Measurements from ENCODE around the gene MACROD2. TPM values are rescaled to one million over a fixed set of nuclear protein-coding genes. Genes with fewer than 3 reads are reported as not detected.
"Not testable (repeated sequence)": the region's sequence is repeated elsewhere in the genome, so short reads cannot be mapped to it uniquely, and the experiment has no call there.

Gene MACROD2
- total RNA-seq, 2 donors from 2014 or later = not detected

GRCh38 chr20:15951658-15952057, 1956.3 kb downstream of the MACROD2 start:
- Mint-ChIP-seq H3K4me1 (no peaks in the 10 kb centered on the region), H3K9me3 (no peaks in the 10 kb centered on the region), H3K27me3 (no peaks in the 10 kb centered on the region), H3K27ac (no peak overlapping the region), H3K36me3 (ENCODE audit: low read depth) (no peaks in the 10 kb centered on the region), H3K4me3 (no peak overlapping the region)
- ATAC-seq (replicated peaks) = no peak

GRCh38 chr20:15958142-15958541, 1962.8 kb downstream of the MACROD2 start:
- no peaks in the 10 kb centered on the region for H3K4me1 Mint-ChIP-seq
- H3K36me3 Mint-ChIP-seq (ENCODE audit: low read depth) = no peaks in the 10 kb centered on the region
- no peak overlapping the region for H3K27ac Mint-ChIP-seq
- H3K4me3 Mint-ChIP-seq = no peak overlapping the region
- no peak for ATAC-seq (replicated peaks)
- H3K27me3 Mint-ChIP-seq = no peaks in the 10 kb centered on the region
- H3K9me3 Mint-ChIP-seq = peaks cover 6% of the 10 kb centered on the region

- Mint-ChIP-seq H3K9me3 (peaks cover 11% of the 10 kb centered on the region), H3K36me3 (ENCODE audit: low read depth) (no peaks in the 10 kb centered on the region), H3K4me1 (no peaks in the 10 kb centered on the region), H3K27ac (no peak overlapping the region), H3K4me3 (no peak overlapping the region), H3K27me3 (no peaks in the 10 kb centered on the region)
- no peak for ATAC-seq (replicated peaks)
Measured at GRCh38 chr20:15965165-15965564, 1969.8 kb downstream of the MACROD2 start.

- Mint-ChIP-seq H3K36me3 (ENCODE audit: low read depth) (no peaks in the 10 kb centered on the region), H3K27ac (no peak overlapping the region), H3K27me3 (no peaks in the 10 kb centered on the region), H3K9me3 (peaks cover 20% of the 10 kb centered on the region), H3K4me3 (no peak overlapping the region), H3K4me1 (no peaks in the 10 kb centered on the region)
- ATAC-seq (replicated peaks) = no peak
Measured at GRCh38 chr20:15967334-15967733, 1972.0 kb downstream of the MACROD2 start.

- Mint-ChIP-seq H3K27me3 (no peaks in the 10 kb centered on the region), H3K4me1 (no peaks in the 10 kb centered on the region), H3K9me3 (peaks cover 14% of the 10 kb centered on the region), H3K27ac (no peak overlapping the region), H3K36me3 (ENCODE audit: low read depth) (no peaks in the 10 kb centered on the region), H3K4me3 (no peak overlapping the region)
- no peak for ATAC-seq (replicated peaks)
Measured at GRCh38 chr20:15976047-15976736, 1980.9 kb downstream of the MACROD2 start.

DNA sequence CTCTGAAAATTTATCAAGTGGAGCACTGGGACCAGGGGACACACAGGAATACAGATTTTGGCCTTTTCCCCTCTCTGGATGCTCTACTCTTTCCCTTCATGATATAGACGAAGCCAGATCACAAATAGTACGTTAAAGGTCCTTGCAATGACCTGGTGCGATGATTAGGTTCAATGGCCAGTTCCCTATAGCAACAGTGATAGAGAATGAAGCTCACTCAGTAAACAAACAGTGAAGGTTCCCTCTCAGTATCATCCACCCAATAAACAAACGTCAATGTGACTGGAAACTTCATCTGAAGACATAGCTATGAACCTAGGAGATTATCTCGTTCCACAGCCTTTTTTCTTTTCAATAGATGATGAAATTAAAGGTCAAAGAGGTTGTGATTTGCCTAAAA, 1981.7 kb downstream of the MACROD2 start:
- no peak for ATAC-seq (replicated peaks)
- no peaks in the 10 kb centered on the region for H3K27me3 Mint-ChIP-seq
- H3K4me1 Mint-ChIP-seq = no peaks in the 10 kb centered on the region
- peaks cover 7% of the 10 kb centered on the region for H3K9me3 Mint-ChIP-seq
- no peak overlapping the region for H3K27ac Mint-ChIP-seq
- no peak overlapping the region for H3K4me3 Mint-ChIP-seq
- H3K36me3 Mint-ChIP-seq (ENCODE audit: low read depth) = no peaks in the 10 kb centered on the region

DNA sequence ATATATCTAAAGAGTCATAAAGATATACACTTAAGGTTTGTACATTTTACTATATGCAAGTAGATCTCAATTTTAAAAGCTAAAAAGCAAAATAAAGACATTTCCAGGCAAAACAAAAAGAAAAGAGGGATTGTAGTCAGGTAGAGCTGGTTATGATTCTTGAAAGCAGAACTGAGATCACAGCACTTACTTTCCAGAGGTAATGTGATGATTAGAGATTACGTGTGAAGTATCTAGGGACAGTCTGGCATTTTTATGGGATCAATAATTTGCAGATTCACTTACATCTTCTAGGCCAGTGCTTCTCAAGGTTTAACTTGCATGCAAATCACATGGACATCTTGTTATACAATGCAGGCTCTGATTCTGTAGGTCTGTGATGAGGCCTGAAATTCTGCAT, 1982.4 kb downstream of the MACROD2 start:
- H3K27ac Mint-ChIP-seq = no peak overlapping the region
- no peaks in the 10 kb centered on the region for H3K36me3 Mint-ChIP-seq (ENCODE audit: low read depth)
- H3K4me3 Mint-ChIP-seq = no peak overlapping the region
- peaks cover 4% of the 10 kb centered on the region for H3K9me3 Mint-ChIP-seq
- ATAC-seq (replicated peaks) = no peak
- no peaks in the 10 kb centered on the region for H3K4me1 Mint-ChIP-seq
- no peaks in the 10 kb centered on the region for H3K27me3 Mint-ChIP-seq

- ATAC-seq (replicated peaks); H3K27me3 Mint-ChIP-seq; H3K4me3 Mint-ChIP-seq; H3K27ac Mint-ChIP-seq; H3K36me3 Mint-ChIP-seq (ENCODE audit: low read depth); H3K4me1 Mint-ChIP-seq; H3K9me3 Mint-ChIP-seq: not testable (repeated sequence)
Measured at GRCh38 chr20:15985494-15986368, 1990.4 kb downstream of the MACROD2 start.

DNA sequence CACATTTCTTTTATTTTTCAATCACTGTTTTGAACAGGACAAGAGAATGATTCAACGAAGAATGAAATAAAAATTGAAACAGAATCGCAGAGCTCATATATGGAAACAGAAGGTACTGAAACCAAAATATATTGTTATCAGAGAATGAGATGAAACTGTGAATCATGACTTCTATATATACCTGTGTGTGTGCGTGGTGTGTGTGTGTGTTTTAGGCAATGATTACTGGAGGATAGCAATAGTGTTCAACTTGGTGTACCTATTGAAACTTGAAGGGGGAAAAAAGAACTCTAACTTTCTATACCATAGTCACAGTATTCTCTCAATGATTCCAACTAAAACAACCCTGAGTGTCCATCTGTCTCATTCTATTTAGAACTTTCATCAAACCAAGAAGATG, 1991.4 kb downstream of the MACROD2 start:
- Mint-ChIP-seq H3K9me3 (no peaks in the 10 kb centered on the region), H3K27me3 (no peaks in the 10 kb centered on the region), H3K36me3 (ENCODE audit: low read depth) (no peaks in the 10 kb centered on the region), H3K4me1 (no peaks in the 10 kb centered on the region), H3K27ac (no peak overlapping the region), H3K4me3 (no peak overlapping the region)
- ATAC-seq (replicated peaks) = no peak

DNA sequence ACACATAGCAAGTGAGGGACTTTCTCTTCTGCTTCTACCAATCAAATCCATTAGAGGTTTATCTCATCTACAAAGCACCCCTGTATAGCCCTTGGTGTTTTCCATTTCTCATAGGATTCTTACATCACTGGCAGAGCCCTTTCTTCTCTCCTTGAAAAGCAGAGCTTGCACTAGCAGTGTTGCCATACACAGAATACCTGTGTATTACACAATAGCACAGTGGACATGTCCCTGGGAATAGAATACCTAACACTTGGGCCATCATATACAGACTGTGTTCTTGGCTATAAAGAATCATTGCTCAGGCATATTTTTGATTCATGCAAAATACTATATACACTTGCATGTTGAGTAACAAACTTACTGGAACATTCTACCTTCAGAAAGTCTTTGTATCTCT, 1996.0 kb downstream of the MACROD2 start:
- Mint-ChIP-seq H3K4me3 (no peak overlapping the region), H3K27me3 (no peaks in the 10 kb centered on the region), H3K36me3 (ENCODE audit: low read depth) (no peaks in the 10 kb centered on the region), H3K9me3 (no peaks in the 10 kb centered on the region), H3K27ac (no peak overlapping the region), H3K4me1 (no peaks in the 10 kb centered on the region)
- ATAC-seq (replicated peaks) = no peak

DNA sequence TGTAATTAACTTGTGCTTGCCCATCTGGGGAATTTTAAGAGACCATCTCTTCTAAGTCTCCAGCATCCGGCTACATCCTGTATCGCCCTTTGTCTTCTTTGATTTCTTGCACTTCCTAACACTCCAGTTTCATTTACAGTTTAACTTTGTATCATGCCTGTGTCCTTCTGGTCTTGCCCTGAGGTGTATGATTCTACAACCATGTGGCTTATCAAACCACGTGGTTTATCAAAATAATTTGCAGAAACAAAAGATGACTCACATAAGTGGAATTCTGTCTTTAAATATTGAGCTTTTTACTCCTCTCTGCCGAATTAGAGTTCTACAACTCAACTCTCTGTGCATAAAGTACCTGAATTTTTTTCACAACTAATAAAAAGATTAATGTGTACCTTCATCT, 1997.2 kb downstream of the MACROD2 start:
- Mint-ChIP-seq H3K4me3 (no peak overlapping the region), H3K27me3 (no peaks in the 10 kb centered on the region), H3K36me3 (ENCODE audit: low read depth) (no peaks in the 10 kb centered on the region), H3K9me3 (peaks cover 2% of the 10 kb centered on the region), H3K4me1 (no peaks in the 10 kb centered on the region), H3K27ac (no peak overlapping the region)
- no peak for ATAC-seq (replicated peaks)

- H3K27ac Mint-ChIP-seq = no peak overlapping the region
- no peaks in the 10 kb centered on the region for H3K4me1 Mint-ChIP-seq
- no peaks in the 10 kb centered on the region for H3K36me3 Mint-ChIP-seq (ENCODE audit: low read depth)
- no peak for ATAC-seq (replicated peaks)
- H3K4me3 Mint-ChIP-seq = no peak overlapping the region
- H3K27me3 Mint-ChIP-seq = no peaks in the 10 kb centered on the region
- H3K9me3 Mint-ChIP-seq = peaks cover 8% of the 10 kb centered on the region
Measured at GRCh38 chr20:16000112-16000511, 2004.8 kb downstream of the MACROD2 start.

- Mint-ChIP-seq H3K27me3 (no peaks in the 10 kb centered on the region), H3K27ac (no peak overlapping the region), H3K9me3 (peaks cover 8% of the 10 kb centered on the region), H3K4me3 (no peak overlapping the region), H3K36me3 (ENCODE audit: low read depth) (no peaks in the 10 kb centered on the region), H3K4me1 (no peaks in the 10 kb centered on the region)
- ATAC-seq (replicated peaks) = no peak
Measured at GRCh38 chr20:16001286-16001685, 2006.0 kb downstream of the MACROD2 start.

GRCh38 chr20:16003310-16003709, 2008.0 kb downstream of the MACROD2 start:
- H3K4me1 Mint-ChIP-seq = no peaks in the 10 kb centered on the region
- H3K36me3 Mint-ChIP-seq (ENCODE audit: low read depth) = no peaks in the 10 kb centered on the region
- H3K9me3 Mint-ChIP-seq = peaks cover 4% of the 10 kb centered on the region
- ATAC-seq (replicated peaks) = no peak
- H3K27me3 Mint-ChIP-seq = no peaks in the 10 kb centered on the region
- no peak overlapping the region for H3K4me3 Mint-ChIP-seq
- no peak overlapping the region for H3K27ac Mint-ChIP-seq
